Body of pancreas (tissue), 4 donors: ENCODE results near the gene DTNA.

Experiments used
- POLR2A ChIP-seq, 3 donors: fragments of 450-650 bp; IDR thresholded peaks; one replicate each; pipeline ENCODE4 v1.6.1; 2016; ENCODE audit warnings: antibody characterized with exemption in 3 of 3, mild to moderate bottlenecking in 2 of 3
- TF ChIP-seq, protein P1 (sequence below), 7 experiments: fragments of 450-650 bp in 4 of 7; fragments of 200-600 bp in 3 of 7; sonication (generic) in 3 of 7; IDR thresholded peaks; one replicate each; pipeline ENCODE4 v1.5.1; 2016 to 2019; ENCODE audit warnings: antibody characterized with exemption in 7 of 7

- TF ChIP-seq, protein P1, sequence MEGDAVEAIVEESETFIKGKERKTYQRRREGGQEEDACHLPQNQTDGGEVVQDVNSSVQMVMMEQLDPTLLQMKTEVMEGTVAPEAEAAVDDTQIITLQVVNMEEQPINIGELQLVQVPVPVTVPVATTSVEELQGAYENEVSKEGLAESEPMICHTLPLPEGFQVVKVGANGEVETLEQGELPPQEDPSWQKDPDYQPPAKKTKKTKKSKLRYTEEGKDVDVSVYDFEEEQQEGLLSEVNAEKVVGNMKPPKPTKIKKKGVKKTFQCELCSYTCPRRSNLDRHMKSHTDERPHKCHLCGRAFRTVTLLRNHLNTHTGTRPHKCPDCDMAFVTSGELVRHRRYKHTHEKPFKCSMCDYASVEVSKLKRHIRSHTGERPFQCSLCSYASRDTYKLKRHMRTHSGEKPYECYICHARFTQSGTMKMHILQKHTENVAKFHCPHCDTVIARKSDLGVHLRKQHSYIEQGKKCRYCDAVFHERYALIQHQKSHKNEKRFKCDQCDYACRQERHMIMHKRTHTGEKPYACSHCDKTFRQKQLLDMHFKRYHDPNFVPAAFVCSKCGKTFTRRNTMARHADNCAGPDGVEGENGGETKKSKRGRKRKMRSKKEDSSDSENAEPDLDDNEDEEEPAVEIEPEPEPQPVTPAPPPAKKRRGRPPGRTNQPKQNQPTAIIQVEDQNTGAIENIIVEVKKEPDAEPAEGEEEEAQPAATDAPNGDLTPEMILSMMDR (IDR thresholded peaks at IDR 0.05), result no peak
- no peak for TF ChIP-seq POLR2A (IDR thresholded peaks at IDR 0.05)
Observed at GRCh38 chr18:34837769-34838272, 127.7 kb downstream of the DTNA start.
